ENCODE measurements around the gene RBFOX1.

DNA sequence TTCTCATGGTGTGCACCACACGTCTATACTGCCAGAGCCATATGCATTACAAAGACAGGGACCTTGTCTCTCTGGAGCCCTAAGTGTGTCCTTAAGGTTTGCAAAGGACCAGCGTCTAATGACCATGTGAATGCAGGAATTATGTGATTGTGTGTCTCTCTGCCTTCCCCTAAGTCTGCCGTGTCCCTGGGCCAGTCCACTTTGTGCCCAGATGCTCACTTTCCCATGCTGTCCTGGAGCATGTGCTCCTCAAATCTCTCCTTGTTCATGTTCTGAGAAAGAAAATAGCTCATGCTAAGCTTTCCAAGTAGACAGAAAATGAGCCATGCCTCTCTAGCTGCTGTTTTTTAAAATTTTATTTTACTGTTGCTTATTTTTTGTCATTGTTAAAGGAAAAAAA lies 125.5 kb downstream of the RBFOX1 start:
- TF ChIP-seq, protein P1, sequence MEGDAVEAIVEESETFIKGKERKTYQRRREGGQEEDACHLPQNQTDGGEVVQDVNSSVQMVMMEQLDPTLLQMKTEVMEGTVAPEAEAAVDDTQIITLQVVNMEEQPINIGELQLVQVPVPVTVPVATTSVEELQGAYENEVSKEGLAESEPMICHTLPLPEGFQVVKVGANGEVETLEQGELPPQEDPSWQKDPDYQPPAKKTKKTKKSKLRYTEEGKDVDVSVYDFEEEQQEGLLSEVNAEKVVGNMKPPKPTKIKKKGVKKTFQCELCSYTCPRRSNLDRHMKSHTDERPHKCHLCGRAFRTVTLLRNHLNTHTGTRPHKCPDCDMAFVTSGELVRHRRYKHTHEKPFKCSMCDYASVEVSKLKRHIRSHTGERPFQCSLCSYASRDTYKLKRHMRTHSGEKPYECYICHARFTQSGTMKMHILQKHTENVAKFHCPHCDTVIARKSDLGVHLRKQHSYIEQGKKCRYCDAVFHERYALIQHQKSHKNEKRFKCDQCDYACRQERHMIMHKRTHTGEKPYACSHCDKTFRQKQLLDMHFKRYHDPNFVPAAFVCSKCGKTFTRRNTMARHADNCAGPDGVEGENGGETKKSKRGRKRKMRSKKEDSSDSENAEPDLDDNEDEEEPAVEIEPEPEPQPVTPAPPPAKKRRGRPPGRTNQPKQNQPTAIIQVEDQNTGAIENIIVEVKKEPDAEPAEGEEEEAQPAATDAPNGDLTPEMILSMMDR (IDR thresholded peaks at IDR 0.05), result no peak
- TF ChIP-seq POLR2A (IDR thresholded peaks at IDR 0.05), result no peak

All from lower leg skin (tissue), 3 donors.